NCI-H2081 treated with DMSO at 0.1 percent for 48 hours (cell line): Measurements from ENCODE around the gene COQ7.

Experiments used
- DNase-seq: peaks from one replicate; lab custom pipeline; 2025; lab: John Stamatoyannopoulos, UW

The COQ7 gene

GRCh38 chr16:19086322-19087199, 19.1 kb downstream of the COQ7 start:
- DNase-seq, result no peak

DNA sequence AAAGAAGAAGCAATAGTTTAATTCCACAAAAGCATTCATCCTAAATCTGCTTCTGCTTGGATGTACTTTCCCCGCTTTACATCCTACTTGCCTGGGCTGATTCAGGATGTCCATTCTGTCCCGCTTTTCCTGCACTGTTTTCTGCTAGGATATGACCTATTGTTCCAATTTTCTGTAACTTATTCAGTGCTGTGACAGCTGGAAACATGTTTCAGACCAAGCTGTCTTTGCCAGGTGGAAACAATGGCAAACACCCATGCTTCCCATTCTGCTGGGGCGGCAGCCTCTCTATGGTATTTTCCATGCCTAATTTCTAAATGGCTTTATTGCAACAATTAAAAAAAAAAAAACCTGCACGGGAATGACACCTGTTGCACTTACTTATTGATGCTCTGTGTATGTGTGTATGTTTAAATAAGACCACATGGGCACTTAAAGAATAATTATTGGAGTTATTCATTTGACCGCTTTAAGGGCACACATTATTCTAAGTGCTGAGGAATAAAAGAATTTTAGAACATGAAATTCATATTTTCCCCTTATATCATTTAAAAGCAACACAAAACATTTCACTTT, 21.0 kb downstream of the COQ7 start:
- no peak for DNase-seq

DNA sequence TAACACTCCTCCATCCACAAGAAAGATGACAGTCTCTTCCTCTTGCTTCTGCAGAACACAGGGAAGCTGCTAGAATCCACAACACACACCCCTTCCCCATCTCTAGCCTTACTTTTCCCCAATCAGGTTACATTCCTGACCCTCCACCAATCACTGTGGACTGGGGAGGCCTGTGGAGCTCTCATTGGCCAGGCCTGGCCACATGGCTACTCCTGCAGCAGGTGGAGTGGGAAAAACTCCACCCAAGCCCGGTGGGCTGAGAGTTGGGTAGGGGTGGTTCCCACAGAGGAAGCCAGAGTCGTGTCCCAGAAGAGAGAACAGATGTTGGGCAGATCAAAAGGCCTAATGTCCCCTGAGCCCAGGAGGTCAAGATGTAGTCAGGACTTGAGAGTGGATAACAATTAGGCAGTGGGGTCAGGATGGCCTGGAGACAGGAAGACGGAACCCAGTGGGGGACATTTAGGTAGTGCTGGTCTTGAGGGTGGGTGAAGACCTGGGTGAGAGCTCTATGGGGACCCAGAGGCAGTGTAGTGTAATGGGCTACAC, 22.1 kb downstream of the COQ7 start:
- no peak for DNase-seq

DNA sequence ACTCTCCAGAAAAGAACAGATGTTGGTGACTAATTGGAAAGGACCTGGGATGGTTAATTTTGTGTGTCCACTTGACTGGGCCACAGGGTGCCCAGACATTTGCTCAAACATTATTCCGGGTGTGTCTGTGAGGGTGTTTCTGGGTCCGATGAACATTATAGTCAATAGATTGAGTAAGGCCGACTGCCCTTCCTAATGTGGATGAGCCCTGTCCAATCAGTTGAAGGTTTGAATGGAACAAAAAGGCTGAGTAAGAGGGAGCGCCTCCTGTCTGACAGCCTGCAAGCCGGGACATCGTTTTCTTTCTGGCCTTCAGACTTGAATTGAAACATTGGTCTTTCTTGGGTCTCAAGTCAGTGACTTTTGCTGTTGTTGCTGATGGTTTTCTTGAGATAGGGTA, 23.5 kb downstream of the COQ7 start:
- DNase-seq, result no peak

DNA sequence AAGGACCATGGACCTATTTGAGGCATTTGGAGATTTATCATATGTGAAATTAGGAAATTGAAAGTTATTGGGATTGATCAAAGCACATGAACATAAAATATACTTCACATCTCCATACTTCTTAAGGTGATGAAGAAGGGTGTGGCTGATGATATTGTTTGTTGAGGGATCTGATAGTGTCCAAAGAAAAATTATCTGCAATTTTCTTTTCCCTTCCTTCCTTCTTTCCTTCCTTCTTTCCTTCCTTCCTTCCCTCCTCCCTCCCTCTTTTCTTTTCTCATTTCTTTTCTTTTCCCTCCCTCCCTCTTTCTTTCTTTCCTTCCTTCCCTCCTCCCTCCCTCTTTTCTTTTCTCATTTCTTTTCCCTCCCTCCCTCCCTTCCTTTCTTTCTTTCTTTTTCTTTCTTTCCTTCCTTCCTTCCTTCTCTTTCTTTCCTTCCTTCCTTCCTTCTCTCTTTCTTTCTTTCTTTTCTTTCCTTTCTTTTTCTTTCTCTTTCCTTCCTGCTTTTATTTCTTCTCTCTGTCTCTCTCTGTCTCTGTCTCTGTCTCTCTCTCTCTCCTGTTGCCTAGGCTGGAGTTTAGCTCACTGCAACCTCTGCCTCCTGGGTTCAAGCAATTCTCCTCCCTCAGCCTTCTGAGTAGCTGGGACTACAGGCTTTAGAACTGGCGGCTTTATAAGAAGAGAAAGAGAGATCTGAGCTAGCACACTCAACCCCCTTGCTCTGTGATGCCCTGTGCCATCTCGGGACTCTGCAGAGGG, 25.4 kb downstream of the COQ7 start:
- DNase-seq, result no peak

GRCh38 chr16:19093631-19094541, 26.5 kb downstream of the COQ7 start:
- no peak for DNase-seq

DNA sequence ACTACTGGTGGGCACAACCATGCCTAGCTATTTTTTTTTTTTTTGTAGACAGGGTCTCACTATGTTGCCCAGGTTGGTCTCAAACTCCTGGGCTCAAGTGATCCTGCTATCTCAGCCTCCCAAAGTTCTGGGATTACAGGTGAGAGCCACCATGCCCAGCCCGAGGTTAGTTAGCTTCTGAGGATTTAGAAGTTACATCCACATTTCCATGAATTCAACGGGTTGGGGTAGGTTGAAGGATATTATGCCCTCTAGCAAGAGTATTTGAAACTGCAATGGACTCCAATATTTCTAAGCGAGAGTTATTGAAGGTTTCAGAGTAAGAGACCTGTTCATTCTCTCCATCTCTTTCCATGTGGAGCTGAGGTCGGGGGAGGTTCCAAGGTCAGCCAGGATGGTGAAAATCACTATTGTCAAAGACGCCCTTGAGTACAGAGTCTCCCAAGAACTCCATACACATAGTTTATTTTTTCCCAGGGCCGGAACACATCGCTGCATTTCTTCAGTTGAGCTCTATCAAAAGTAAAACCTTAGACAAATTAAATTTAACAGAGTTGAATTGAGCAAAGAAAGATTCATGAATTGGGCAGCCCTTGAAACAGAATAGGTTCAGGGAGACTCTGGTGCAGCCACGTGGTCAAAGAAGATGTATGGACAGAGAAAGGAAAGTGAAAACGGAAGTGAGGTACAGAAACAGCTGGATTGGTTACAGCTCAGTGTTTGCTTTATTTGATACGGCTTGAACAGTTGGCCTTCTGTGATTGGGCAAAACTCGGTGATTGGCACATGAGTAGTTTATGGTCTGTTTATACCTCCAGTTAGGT, 27.3 kb downstream of the COQ7 start:
- DNase-seq, result no peak

DNA sequence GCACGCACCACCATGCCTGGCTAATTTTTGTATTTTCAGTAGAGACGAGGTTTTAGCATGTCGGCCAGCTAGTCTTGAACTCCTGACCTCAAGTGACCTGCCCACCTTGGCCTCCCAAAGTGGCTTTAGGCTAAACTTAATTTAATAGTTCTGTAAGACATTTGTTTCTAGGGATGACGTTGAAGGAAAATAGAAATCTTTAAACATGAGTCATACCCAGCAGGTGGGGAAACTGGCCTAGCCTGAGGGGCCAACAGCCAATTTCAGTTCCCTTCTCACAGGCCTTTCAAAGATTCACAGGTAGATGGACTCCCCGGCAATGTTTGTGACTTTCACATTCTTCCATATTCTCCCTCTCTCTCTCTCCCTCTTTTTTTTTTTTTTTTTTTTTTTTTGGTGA, 28.2 kb downstream of the COQ7 start:
- no peak for DNase-seq

GRCh38 chr16:19098173-19098572, 30.8 kb downstream of the COQ7 start:
- DNase-seq, result no peak

DNA sequence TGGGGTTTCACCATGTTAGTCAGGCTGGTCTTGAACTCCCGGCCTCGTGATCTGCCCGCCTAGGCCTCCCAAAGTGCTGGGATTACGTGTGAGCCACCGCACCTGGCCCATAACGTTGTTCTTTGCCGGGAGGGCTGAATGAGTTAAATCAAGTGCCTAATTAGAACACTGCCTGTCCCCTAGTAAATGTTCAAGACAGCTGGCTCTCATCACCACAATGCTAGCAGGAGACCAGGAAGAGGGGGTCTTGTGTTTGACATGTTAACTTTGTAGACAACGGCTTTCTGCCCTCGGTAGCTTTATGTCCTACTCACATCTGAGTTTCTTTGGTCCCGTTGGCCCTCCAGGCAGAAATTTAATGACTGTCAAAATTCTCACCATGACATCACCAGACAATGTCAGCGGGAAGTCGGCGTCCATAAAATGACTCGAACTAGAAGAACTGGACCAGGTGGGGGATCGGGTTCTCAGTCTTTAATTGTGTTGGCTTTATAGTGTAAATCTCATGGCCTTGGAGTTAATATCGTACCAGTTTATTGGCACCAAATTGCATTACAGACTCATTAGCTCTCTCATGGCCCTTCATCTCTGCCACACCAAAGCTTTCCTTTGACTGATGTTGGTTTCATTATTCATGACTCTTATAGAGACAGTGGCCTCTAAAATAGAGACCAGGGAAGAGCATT, 34.9 kb downstream of the COQ7 start:
- DNase-seq, result no peak

GRCh38 chr16:19104607-19105006, 37.2 kb downstream of the COQ7 start:
- DNase-seq, result no peak

- no peak for DNase-seq
Observed at GRCh38 chr16:19105131-19105530, 37.7 kb downstream of the COQ7 start.

DNA sequence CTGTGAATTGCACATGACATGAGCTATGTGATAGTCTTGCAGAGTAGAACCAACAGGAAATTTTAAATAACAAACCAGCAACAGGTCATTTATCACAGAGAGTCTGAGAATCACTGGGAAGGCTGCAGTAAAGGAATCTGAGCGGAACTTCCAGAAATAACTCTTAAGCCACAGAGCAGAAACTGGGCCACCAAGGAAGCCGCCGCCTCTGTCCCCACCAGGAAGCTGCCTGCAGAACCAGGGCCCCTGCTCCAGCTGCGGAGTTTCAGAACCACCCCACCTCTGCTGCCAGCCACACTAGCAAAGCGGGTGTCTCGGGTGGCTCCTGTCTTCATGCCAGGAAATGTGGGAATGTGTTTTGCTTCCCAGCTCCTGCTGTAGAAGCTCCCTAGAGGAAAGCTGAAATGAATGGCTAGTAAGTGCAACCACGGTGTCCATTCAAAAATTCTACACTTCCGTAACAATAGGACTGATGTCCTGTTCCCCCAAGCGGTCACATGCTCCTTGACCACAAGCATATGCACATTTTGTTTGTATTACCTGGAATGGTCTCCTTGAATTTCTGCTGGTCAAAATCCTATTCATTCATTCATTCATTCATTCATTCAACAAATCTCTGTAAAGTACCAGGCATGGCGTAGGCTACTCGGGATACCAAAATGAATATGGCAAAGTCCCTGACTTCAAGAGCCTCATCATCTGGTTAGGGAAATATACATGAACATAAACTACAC, 38.6 kb downstream of the COQ7 start:
- no peak for DNase-seq

- no peak for DNase-seq
Observed at GRCh38 chr16:19106625-19107020, 39.2 kb downstream of the COQ7 start.

- no peak for DNase-seq
Observed at GRCh38 chr16:19108409-19109287, 41.2 kb downstream of the COQ7 start.

DNA sequence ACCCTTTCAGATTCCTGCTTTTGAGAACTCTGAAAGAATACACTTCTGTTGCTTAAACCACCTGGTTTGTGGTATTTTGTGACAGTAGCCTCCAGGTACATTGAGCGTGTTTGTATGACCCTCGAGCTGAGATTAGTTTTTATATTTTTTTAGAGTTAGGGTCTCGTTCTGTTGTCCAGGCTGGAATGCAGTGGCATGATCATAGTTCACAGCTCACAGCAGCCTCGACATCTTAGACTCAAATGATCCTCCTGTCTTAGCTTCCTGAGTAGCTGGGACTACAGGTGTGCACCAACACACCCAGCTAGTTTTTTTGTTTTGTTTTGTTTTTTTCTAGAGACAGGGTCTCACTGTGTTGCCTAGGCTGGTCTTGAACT, 41.9 kb downstream of the COQ7 start:
- DNase-seq, result no peak

GRCh38 chr16:19110537-19111360, 43.3 kb downstream of the COQ7 start:
- no peak for DNase-seq

- no peak for DNase-seq
Observed at GRCh38 chr16:19112099-19112407, 44.6 kb downstream of the COQ7 start.
